NCI-H128 (cell line): ENCODE results near the gene COX19.
"Not testable (repeated sequence)": the region's sequence is repeated elsewhere in the genome, so short reads cannot be mapped to it uniquely, and the experiment has no call there.

Source experiments
- DNase-seq: peaks from one replicate; lab custom pipeline; 2025; ENCODE audit not compliant: unreplicated experiment; lab: John Stamatoyannopoulos, UW

The COX19 gene

DNA sequence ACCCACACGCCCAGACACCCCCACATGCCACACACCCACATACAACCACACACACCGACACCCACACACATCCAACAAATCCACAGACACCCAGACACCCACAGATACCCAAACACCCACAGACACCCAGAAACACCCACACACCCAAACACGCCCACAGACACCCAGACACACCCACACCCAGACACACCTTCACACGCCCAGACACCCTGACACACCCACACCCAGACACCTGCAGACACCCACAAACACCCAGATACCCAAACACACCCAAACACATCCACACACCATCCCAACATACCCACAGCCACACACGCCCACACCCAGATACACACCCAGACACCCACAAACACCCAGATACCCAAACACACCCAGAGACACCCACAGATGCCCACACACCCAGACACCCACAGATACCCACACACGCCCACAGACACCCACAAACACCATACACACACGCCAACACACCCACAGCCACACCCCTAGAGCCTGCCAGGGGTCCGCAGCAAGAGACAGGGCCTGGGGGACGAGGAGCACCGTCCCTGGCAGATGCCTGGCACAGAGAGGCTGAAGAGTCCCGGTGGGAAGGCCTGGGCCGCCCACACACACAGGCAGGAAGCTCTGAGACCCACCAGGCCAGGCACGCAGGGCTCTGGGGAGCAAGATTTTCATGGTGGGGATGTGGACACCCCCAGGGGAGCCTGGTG is 36.1 kb upstream of the COX19 start:
- DNase-seq: no peak

DNA sequence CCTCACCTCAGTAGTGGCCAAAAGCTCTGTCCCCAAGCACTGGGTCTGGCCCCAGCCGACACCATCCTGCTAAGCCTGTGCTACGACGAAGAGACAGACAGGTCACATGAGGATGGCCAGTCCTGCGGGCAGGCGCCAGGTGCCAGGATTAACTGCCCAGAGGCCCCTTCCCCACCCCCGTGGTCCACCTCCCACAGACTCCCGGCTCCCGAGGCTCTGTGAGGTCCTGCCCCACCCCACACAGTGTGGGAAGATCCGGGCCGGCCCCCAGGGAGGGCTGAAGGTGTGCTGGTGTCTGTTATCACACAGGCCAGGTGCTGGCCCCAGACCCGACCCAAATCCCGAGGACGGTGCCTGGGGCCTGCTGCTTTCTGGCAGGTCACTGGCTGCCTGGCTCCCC is 34.9 kb upstream of the COX19 start:
- no peak for DNase-seq

DNA sequence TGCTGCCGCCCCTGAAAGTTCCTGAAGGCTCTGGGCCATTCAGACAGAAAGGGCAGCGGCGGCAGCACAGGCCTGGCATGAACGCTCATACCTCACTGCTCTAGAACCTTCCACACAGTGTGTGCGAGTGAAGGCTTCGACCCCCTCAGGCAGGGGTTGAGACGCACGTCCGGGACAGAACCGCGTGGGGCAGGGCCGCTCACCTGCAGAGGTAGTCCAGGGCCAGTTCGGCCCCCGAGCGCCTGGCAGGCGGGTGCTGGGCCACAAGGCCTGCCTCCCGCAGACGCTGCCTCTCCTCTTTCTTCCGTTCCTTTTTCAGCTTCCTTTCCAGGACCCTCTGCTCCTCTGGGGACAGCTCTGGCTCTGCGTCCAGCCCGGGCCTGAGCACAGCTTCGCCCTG is 34.4 kb upstream of the COX19 start:
- no peak for DNase-seq

DNA sequence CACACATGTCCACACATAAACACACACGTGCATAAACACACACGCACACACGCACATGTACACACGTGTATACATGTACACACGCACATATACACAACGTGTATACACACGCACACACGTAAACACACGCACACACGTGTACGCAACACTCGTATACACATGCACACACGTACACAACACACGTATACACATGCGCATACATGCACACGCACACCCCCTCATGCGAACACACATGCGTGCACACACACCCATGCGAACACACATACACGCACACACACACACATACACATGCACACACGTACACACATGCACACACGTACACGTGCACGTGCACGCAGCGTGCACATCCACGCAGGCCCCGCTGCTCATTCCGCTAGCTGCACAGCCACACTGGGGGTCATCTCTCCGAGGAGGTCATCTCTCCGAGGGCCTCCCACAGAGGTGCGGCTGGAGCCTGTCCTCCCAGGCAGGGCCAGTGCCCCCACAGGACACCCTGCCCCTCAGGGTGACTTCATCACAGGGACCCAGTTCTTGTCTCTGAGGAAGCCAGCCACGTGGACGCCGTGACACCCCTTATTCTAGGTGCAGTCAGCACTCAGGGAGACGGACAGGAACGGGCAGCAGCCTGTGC is 33.5 kb upstream of the COX19 start:
- no peak for DNase-seq

DNA sequence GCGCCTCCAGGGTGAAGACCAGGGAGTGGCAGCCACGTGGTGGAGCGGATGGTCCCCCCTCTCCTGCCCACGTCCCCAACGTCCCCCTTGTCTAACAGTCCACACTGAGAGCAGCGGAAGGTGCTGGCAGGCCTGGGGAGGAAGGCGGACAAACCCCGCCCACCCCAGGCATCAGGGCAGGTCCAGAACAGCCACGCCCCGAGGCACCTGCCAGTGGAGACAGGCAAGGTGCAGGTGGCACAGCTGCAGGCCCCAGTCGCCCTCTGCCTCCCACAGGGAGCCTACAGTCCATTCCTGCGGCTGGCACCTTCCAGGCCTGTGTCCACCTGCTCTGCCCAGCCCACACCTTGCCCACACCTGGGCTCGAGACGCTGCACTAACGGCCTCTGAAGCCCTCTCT is 32.6 kb upstream of the COX19 start:
- no peak for DNase-seq

DNA sequence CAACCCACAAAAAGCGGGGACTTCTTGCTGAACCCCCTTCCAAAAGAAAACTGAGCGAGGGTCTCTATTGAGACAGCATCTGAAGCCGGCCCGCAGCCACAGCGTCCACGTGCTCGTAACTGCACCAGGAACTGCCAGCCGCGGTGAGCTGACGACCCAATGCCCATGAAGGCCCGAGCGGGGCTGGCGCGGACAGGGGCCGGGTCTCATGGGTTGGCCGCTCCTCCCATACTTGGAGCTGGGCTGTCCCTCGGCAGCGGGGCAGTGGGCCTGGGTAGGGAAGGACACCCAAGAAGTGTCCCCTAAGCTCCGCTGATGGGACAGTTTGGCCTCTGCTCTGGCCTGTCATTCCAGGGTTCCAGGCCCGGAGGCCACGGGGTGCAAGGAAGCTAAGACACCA is 30.0 kb upstream of the COX19 start:
- no peak for DNase-seq

DNA sequence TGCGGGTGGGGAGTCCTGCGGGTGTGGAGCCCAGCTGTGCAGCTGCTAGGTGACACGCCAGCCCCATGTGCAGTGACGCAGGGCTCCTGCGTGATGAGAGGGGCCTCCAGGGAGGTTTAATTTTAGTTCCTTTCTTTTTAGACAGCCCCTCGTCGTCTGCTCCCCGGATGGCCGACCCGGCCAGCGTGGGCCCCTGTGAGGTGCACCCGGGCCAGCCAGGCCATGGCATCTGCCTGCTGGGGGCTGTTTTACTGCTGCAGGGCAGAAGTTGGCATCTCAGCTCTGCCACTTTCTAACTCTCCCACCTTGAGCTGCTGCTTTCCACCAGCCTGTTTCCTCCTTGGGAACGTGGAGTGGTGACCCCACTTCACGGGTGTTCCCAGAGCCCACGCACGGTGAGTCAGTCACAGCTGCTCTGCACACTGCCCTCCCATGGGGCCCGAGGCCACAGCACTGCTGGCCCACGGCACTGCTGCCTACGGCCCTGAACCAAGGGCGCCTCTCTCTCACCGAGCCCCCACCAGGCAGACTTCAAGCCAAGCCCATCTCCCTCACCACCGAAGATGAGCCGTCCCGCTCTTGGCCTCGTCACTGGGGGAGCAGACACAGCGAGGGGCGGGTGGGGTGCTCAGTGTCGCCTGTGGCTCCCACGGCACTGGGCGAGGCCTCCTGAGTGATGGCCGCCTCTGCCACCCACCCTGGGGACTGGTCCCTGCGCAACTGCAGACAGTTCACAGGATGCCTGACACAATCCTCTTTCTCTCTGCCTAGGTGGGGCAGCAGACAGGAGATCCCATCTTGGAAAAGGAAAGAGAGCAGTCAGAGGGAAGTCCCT is 28.9 kb upstream of the COX19 start:
- no peak for DNase-seq

DNA sequence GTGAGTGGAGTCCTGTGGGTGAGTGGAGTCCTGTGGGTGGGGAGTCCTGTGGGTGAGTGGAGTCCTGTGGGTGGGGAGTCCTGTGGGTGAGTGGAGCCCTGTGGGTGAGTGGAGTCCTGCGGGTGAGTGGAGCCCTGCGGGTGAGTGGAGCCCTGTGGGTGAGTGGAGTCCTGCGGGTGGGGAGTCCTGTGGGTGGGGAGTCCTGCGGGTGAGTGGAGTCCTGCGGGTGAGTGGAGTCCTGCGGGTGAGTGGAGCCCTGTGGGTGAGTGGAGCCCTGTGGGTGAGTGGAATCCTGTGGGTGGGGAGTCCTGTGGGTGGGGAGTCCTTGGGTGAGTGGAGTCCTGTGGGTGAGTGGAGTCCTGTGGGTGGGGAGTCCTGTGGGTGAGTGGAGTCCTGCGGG is 27.1 kb upstream of the COX19 start:
- DNase-seq: not testable (repeated sequence)

DNA sequence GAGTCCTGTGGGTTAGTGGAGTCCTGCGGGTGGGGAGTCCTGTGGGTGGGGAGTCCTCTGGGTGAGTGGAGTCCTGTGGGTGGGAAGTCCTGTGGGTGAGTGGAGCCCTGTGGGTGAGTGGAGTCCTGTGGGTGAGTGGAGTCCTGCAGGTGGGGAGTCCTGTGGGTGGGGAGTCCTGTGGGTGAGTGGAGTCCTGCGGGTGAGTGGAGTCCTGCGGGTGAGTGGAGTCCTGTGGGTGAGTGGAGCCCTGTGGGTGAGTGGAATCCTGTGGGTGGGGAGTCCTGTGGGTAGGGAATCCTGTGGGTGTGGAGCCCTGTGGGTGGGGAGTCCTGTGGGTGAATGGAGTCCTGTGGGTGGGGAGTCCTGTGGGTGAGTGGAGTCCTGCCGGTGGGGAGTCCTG is 26.7 kb upstream of the COX19 start:
- not testable (repeated sequence) for DNase-seq

DNA sequence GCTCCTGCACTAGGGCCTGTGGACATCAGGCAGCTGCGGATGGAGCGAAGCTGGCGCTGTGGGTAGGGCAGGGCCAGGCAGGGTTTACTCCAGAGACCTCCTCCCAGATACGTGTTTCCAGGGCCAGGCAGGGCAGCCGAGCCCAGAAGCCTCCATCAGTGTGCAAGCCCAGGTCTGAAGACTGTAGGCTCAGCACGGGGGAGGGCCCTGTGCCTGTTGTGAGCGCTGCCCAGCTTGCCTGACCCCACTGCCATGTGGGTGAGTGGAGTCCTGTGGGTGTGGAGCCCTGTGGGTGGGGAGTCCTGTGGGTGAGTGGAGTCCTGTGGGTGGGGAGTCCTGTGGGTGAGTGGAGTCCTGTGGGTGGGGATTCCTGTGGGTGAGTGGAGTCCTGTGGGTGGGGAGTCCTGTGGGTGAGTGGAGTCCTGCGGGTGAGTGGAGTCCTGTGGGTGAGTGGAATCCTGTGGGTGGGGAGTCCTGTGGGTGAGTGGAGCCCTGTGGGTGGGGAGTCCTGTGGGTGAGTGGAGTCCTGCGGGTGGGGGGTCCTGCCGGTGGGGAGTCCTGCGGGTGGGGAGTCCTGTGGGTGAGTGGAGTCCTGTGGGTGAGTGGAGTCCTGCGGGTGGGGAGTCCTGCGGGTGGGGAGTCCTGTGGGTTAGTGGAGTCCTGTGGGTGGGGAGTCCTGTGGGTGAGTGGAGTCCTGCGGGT is 25.9 kb upstream of the COX19 start:
- not testable (repeated sequence) for DNase-seq

DNA sequence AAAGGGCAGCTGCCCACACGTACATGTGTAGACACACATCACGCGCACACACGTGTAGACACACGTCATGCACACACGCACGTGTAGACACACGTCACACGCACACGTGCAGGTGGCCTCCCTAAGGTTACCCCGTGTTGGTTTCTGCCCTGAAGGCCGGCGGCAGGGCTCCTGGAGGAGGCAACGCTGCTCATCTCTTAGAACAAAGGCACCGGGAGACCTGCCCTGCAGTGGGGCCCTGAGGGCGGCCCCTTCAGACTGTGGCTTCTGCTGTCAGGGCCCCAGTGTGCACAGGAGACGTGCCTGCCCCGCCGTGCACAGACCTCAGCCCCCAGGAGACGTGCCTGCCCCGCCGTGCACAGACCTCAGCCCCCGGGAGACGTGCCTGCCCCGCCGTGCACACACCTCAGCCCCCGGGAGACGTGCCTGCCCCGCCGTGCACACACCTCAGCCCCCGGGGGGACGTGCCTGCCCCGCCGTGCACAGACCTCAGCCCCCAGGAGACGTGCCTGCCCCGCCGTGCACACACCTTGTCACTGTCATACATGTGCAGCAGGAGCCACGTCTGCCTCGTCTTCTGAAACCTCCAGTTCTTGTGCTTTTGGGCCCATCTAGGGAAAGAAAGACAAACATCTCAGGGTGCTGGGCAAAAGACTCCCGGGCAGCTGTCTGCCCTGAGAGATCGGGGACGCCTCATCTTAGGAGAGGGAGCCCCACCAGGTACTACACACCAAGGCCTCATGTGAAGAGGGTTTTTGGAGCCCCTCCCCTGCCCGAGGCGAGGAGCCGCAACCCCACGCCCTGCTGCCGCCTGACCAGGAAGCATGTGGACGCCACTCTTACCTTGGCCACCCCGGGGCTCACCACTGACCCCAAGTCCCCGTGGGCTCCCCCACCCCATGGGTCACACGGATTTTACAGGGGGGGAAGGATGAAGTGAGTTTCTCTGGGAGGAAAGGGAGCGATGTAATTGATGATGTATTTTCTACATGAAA is 24.9 kb upstream of the COX19 start:
- no peak for DNase-seq

DNA sequence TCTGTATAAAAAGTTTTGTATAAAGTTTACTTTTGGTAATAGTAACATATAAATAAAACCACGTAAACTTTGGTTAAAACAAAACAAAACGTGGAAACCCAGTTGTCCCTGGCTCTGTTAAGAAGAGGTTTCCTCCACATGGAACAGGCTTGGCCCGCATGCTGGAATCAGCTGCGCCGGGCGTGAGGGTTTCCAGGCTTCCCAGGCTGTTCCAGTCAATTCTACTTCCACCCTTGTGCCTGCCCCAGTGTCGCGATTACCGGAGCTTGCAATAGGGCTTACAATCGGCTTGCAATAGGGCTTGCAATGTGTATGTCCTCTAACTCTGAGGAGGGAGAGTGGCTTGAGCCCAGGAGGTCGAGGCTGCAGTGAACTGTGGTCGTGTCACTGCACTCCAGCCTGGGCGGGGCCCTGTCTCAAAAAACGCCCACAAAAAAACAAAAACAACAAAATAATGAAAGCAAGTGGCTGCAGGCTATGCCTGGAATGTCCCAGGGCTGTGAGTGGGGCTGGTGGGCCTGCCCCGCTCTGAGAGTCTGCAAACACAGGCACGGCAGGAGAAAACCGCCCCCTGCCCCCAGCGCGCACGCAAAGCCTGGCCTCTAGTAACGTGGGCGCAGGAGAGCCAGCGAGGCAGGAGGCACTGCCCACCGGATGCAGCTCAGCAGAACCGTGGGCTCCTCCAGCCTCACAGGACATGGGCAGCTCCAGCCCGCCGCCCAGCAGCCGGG is 24.0 kb upstream of the COX19 start:
- DNase-seq: no peak

DNA sequence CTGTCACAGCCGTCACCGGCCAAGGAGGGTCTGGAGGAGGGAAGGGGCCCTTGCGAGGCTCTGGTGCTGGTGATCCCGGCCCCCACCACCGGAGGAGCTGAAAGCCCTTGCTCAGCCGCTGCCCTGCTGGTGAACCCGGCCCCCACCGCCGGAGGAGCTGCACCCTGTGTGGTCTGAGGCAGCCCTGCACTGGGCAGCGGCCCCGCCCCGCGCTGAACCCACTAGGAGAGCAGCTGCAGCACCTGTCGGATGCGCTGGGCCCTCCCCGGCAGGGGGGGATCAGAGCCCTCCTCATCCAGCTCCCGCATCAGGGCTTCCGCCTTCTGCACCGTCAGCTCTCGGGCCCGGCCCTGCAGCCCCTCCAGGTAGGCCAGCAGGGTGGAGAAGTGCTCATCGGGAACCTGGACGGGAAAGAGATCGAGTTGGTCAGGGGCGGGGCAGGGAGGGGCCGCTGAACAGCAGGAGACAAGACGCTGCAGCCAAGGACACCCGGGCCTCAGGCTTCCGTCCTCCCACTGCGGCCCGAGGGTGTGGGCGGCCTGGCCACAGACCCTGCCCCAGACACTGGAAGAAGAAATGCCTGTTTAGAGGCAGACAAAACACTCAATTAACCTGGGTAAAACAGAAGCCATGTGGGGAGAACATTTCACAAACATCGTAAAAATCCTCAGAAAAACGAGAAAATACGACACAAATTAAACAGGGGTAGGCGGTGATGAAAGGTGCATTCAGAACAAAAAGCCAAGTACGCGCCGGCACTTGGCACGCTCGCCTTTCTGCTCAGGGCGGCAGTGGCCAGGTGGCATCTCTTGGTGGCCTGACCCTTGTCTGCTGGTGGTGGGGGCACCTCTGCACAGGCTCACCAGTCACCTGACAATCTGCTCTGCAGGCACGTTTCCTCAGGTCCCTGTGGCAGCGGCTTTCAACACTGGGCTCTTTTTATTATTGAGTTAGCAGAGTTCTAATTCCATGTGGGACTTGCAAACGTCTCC is 22.4 kb upstream of the COX19 start:
- DNase-seq: no peak

DNA sequence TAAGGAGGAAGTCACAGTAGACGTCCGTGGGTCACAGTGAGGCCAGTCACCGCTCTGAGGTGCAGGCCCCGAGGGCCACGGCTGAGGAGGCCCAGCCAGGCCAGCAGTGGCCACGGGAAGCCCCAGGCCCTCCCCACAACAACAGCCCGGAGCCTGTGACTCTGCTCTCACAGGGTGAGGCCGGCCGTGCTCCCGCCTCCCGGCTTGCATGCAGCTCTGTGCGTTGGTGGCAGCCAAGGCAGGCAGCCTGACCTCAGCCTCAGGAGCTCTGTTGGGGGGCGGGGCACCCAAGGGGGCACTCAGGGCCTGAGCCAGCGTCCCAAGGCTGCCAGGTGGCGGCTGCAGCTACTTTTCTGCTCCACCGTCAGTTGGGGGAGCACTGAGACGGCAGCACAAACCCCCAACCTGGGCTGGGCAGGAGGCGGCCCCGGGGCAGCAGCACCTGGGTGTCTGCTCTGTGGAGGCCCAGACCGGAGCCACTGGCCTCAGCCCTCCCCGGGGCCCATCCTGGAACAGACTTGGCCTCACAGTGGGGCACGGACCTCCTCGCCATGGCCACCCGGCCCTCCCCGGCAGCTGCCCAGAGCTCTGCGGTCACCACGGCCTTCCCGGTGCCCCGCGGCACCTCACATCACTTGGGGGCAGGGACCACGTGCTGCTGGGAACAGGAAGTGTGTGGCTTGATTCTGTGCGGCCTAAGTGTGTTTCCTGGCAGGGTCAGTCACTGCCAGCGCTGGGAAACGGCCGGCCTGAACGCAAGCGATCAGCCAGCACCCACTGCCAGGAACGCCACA is 20.9 kb upstream of the COX19 start:
- no peak for DNase-seq

DNA sequence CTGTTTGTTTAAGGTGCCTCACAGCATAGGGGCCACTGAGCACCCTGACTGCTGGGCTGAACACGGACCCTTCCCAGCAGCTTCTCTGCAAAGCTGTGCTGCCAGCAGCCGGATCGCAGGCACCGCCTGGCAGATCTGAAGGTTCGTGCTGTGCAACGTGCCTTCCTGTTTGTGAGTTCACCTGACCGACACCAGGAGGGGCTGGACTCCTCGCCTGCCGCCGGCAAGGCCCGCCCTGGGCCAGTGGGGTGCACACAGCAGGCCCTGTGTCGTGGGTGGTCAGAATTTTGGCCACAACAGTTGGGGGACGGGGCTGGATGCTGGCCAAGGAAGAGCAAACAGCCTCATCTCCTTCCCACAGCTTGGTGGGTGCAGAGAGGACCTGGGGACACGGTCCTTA is 20.2 kb upstream of the COX19 start:
- DNase-seq: no peak

DNA sequence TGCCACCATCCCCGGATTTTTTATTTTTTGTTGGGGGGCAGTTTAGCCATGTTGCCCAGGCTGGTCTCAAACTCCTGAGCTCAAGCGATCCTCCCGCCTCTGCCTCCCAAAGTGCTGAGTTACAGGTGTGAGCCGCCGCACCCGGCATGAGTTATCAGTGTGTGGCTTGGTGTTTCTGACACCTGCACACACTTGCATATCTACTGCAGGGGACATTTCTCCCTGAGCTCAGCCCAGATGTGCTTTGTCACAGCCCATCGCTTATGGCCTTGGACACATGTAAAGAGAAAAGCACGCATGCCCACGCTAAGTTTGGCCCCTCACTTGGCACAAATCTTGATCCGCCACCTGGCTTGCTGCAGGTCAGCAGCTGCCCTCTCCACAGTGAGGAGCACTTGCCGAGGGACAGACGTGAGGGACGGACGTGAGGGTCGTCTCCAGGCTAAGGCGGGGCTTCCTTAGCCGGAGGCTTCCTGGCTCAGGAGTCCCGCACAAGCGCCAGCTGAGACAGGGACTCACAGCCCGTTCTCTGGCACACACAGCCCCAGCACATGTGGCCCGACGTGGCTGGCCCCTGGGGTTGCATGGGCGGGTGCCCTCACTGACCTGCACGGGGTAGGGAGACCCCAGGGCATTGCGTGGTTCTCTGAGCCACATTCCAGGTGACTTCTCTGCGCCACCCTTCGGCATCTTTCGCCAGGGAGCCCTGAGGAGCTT is 19.4 kb upstream of the COX19 start:
- DNase-seq: no peak
